NCI-H460 (cell line): Measurements from ENCODE around the gene APIP. TPM values are rescaled to one million over a fixed set of nuclear protein-coding genes. Genes with fewer than 3 reads are reported as not detected.

ENCODE experiments used
- DNase-seq: peaks from one replicate; pipeline ENCODE4 v3.0.0-alpha.2; 2016; ENCODE audit warnings: low read depth; ENCODE audit errors: extremely low read depth
- polyA plus RNA-seq: library from polyadenylated mRNA; depleted of rRNA; stranded (reverse); fragments of >200 nt; gene quantifications from 2 replicates; pipeline ENCODE4 v1.2.3, GENCODE V29; 2014; cell fraction: nucleus; rRNA removed
- total RNA-seq: library from RNA; depleted of rRNA; stranded (reverse); fragments of >200 nt; shearing (Covaris generic); gene quantifications from 2 replicates; pipeline ENCODE4 v1.2.3, GENCODE V29; 2014; rRNA removed

Gene APIP, protein sequence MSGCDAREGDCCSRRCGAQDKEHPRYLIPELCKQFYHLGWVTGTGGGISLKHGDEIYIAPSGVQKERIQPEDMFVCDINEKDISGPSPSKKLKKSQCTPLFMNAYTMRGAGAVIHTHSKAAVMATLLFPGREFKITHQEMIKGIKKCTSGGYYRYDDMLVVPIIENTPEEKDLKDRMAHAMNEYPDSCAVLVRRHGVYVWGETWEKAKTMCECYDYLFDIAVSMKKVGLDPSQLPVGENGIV
- 35.9 and 39.6 TPM in 2 replicates for total RNA-seq
- polyA plus RNA-seq: 31.3 and 44.9 TPM in 2 replicates

DNA sequence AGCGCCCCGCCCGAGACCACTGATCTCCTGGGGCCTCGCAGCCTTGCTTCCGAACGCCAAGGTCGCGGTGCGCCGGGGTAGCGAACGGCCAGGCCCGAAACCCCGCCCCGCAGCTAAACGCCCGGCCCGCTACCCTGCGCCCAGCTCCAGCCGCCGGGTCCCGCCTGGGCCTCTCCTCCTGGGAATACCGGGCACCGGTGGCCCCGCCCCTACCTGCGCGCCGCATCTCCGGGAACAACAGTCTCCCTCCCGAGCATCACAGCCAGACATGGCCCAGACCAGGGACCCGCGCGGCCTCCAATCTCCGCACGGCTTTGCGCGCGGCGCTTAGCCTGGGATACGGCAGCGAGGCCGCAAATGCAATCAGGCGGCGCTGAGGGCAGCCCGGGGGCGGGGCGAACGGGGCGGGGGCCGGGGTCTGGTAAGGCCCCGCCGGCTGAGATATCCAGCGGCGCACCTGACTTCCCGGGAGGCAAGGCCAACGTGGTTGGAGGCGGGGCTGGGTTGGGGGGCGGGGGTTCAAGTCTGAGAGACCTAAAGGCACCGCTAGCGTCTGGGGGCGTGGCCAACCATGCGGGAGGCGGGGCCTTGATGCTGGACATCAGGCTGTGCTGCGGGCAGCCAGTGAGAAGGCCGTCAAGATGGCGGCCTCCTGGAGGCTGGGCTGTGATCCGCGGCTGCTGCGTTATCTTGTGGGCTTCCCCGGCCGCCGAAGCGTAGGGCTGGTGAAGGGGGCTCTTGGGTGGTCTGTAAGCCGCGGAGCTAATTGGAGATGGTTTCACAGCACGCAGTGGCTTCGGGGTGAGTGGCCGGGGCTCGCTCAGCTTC lies at the start of gene APIP, which contains the start of gene PDHX:
Gene APIP (minus strand): TSS at position 365 of the 828 bp plus-strand sequence. CDS start 95 bp downstream, at position 270.
Gene PDHX (plus strand): TSS at position 604 of the 828 bp plus-strand sequence. CDS start 38 bp downstream, at position 642.
- peak; percentile 93 for DNase-seq

DNA sequence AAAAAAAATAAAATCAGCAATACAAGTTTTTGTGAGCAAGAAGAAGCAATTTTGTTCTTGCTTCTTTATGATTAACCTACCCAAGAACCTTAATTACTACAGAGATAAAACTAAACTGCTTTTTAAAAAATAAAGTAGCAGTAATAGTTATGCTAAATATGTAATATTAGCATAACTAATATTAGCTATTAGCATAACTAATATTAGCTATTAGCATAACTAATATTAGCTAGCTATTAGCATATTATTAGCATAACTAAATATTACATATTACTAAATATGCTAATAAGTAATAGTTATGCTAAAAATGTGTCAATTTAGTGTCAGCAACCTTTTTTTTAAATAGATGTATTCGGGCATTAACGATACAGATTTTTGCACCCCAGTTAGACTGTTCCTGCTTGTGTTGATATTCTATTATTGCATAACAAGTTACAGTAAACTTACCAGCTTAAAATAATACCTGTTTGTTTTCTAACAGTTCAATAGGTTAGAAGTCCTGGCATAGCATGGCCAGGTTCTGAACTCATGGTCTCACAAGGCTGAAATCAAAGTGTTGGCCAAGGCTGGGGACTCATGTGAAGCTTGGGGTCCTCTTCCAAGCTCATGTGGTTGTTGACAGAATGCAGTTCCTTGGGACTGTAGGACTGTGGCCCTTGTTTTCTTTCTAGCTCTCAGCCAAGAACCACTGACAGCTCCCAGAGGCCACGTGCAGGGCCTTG lies 48.6 kb upstream of the APIP start:
- no peak for DNase-seq

DNA sequence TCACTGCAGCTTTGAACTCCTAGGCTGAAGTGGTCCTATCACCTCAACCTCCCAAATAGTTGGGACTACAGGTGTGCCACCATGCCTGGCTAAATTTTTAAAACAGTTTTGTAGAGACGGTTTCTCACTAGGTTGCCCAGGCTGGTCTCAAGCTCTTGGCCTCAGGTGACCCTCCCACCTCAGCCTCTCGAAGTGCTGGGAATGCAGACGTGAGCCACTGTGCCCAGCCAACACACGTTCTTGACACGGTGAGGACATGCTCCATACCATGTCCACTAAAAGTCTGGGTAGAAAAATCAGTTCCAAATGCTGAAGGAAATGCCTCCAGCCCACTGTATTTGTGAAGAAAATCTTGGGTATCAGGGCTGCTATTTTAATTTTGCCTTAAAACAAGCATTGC lies 47.2 kb upstream of the APIP start:
- no peak for DNase-seq

DNA sequence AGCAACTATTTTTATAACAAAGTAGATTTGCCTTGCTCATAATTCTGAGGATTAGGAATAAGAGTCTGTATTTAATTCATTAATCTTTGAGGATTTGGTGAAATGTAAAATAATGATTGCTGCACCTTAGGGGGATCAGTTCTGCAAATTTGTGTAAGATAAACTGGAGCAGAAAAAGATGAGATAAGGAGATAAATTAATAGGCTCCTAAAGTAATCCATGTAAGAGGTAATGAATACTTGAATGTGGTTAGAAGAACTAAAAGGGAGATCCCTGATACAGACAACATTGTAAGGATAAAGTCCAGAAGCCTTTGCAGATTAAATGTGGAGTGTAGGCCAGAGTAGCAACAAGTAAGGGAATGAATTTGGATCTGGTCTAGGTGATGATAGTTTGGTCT lies 45.9 kb upstream of the APIP start:
- no peak for DNase-seq

DNA sequence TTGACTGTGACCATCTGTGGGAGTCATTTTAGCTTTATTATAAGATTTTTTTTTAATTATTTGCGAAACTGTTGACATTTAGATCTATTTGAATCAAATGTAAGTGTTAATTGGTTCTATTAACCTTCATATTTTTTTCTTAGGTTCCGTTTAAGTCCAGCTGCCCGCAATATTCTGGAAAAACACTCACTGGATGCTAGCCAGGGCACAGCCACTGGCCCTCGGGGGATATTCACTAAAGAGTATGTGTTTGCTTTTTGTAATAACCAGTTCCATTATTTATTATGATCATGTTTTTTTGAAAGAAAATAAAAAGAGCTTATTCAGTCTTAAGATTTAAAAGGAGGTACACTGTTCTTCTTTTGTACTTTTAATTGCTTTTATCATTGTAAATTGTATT lies 44.1 kb upstream of the APIP start:
- no peak for DNase-seq

DNA sequence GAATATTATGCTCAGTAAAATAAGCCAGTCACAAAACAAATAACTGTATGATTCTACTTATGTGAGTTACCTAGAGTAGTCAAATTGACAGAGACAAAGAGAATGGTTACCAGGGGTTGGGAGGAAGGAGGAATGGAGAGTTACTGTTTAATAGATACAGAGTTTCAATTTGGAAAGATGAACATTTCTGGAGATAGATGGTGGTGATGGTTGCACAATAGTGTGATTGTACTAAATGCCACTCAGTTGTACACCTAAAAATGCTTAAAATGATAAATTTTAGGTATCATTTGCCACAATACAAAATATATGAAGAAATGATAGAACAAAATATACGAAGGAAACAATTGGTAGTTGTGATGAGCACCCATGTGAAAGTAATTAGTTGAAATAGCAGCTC lies 43.6 kb upstream of the APIP start:
- DNase-seq: no peak

DNA sequence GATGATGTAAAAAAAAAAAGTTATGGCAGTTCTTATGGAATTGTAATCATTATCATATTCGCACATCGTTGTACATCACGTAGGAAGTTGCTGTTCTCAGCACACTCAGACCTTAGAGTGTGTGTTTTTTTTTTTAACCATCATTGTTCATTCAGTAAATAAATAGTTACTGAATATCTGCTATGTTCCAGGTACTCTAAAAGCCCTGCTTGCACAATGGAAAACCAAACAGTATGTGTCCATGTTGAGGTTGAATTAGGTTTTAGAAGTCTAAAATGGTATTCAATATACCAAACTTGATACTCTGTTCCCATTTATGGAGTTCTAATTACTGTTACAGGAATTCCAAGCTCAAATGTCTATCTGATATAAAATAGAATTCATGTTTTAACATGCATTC lies 41.4 kb upstream of the APIP start:
- DNase-seq: no peak

DNA sequence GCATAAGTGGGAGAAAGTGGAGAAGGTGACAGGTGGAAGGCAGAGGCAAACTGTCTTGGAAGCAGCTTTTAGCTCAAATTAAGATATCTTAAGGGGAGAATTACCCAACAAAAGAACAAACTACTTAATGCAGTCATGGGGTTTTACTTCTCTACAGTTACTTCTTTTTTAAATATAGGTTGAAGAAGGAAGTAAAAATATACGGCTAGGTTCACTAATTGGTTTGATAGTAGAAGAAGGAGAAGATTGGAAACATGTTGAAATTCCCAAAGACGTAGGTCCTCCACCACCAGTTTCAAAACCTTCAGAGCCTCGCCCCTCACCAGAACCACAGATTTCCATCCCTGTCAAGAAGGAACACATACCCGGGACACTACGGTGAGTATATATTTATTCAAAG lies 41.0 kb upstream of the APIP start:
- no peak for DNase-seq

DNA sequence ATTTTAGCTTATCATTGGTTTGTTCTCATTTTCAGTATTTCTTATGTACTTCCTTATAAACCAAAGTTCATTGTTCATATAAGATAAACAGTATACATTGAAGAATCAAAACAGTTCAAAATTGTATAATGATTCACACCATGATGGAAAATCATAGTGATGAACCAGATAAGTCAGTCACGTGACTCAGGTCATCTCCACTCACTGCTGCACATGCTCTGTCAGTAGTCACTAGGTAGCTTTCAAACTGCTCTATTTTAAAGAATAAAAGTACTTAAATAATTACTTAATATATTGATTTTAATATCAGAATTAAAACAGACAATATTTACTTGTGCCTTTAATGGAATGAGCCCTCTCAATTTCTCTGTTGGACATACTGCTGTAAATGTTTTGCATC lies 37.8 kb upstream of the APIP start:
- DNase-seq: no peak

DNA sequence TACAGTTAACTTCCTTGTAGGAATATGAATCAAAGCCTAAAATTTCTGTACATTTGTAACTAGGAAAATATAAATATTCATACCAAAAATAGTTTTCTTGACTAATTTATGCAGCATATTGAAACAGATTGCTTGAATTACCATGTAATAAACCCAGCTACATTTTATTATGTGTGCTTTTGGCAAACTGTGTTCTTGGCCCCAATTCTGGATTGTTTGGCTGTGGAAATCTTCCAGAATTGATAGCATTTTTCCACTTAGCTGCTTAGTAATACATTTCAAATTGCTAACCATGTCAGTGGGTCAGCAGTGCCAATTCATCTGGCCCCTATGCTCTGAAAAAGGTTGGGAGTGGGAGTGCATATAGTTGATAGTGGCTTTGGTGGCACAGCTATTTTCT lies 32.5 kb upstream of the APIP start:
- DNase-seq: no peak

DNA sequence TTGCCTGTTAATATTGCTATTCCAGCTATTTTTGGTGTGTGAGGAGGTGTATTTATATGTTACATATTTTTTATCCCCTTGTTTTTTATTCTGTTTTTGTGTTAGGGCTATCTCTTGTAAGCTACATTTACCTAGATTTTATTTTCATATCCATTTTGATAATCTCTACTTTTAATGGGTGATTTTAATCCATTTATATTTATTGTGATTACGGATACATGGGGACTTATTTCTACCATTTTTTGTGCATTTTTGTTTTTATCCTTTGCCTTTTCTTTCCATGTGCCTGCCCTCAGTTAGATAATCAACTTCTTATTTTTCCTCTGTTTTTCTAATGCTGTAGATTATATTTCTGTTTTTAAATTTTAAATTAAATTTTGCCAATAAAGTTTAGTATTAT lies 28.5 kb upstream of the APIP start:
- DNase-seq: no peak

DNA sequence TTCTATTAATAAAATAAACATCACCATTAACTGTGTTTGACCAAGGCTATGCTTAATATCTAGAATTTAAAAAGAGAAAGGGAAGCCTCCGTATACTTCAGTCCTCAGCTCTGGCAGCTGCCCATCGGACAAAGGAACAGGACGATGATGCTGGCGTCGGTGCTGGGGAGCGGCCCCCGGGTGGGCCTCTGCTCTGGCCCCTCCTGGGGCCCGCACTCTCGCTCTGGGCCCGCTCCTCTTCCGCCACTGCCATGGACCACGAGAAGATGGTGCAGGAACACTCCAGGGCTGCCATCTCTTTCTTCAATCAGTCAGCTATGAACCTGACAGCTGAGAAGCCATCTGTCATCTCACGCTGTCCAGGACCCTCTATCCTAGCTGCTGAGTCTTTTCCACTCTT lies 25.5 kb upstream of the APIP start:
- no peak for DNase-seq

DNA sequence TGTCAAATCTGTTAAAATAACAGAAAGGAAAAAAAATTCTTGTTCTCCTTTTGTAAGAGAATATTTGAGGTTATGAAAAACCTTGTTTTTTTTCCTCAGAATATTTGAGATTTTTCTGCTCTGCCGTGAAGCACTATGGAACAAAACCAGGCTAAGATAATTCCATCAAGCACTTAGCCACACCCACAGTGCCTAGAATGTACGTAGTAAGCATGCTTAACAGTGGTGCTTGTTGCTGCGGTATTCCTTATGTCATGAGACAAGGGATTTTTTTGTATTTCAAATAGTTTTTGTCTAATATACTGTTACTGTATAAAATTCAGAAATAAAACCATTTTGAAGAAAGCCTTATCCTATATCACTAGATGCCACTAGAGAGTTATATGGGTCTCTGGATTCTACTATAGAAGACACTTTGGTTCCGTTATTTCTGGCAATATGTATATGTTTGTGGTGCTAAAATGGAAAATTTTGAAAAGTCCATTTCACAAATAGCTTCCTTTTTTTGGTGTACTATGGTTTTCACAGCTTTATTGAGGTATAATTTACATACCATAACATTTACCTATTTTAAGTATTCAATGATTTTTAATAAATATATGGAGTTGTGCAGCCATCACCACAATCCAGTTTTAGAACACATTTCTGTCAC lies 24.0 kb upstream of the APIP start:
- no peak for DNase-seq

DNA sequence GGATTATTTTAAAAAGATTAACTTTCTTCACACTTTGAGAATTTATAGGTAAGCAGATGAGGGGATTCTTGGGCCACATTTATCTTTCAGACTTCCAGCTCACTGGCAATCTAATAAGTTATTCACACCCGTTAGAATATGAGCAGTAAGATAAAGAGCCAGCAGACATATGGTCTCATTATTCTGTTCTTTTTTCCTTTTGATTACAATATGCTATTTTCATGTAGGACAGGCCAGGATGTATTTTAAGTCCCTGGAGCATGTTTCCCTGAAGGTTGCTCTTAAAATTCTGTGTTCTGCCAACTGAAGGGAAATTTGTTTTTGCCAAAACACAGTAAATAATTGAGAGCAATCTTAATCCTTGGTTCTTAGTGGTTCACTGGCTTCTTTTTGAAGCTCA lies 22.4 kb upstream of the APIP start:
- no peak for DNase-seq

DNA sequence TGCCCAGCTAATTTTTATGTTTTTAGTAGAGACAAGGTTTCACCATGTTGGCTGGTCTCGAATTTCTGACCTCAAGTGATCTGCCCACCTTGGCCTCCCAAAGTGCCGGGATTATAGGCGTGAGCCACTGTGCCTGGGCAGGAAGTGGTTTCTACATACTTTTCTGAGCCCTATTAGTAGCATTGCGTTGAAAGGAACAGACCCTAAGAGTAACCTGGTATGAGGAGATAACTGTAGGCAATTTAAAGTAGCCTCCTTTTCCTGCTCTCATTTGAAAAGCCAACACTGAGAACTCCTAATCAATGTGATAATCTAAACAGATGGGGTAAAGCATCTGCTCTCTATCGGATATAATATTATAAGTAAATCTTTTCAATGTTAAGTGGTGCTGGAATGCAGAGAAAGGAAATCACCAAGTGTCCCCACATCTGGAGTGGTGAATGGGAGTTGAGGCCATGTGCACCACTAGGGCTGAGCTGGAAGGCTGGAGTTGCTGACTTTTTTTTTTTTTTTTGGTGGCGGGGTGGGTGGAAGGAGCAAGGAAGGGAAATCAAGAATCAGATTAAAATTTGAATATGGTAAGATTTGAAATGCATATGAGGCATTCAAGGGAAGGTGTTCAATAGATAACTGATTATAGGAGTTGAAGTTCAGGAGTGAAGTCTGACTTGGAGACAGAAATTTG lies 20.9 kb upstream of the APIP start:
- DNase-seq: no peak

DNA sequence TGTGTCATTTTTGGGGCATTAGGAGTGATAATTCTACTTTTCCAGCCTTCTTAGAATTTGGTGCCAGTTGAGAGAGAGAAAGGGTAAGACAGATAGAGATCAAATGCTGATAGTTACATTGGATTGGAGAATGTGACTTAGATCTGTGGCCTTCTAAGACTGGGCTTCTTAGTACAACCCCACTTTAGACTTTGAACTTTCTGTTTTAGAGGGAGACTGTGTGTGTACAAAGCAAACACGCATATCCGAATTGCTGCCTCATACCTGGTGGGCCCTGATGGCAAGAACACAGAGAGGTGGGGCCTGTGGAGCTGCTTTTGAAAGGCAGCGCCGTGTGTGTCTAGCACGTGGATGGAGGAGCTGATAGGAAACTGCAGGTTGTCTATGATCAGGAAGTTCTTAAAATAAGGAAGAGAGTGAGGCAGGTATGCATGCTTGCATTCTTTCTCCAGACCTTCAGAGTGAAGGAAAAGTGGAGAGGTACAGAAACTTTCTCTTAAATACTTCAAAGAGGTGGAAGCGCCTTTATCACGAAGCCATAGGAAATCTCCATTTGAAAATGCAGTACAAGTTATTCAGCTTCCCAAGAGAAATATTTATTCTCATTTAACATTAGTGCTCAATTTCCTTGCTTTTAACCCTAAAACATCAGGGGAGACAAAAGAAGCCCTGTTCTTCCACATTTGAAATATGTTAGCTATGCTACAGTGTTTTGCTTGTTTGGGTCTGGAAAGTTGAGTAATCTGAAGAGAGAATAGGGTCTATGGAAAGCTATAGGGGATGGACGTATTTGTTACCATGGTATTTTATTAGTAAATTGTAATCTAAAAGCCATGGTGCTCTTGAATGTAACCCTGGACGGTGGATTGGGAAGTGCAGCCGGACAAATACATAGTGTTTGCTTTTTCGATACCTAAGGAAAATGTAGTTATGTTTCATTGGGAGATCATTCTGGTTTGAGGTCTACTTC lies 13.9 kb upstream of the APIP start:
- DNase-seq: no peak

DNA sequence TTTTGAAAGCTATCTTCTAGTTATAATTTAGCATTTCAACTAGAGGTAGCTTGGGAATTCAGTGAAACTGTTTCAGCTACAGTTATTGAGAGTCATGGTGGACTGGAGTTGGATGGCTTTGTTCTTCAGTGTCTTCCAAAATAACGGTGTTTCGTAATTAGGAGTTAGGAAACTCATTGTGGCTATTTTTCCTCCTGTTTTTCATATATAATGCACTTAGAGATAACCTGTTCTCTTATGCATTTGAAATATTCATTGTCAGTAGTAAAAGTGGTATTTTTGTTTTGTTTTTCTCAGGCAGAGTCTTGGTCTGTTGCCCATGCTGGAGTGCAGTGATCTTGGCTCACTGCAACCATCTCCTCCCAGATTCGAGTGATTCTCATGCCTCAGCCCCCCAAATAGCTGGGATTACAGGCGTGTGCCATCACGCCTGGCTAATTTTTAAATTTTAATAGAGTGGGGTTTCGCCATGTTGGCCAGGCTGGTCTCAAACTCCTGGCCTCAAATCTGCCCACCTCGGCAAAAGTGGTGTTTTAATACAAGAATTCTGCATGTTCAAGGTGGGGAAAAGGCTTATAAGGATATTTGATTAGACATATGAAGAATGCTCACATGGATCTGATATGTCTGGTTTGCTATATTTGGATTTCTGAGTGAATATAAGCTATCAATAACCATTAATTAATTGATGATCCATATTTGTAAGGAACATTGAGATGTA lies 12.9 kb upstream of the APIP start:
- DNase-seq: no peak

DNA sequence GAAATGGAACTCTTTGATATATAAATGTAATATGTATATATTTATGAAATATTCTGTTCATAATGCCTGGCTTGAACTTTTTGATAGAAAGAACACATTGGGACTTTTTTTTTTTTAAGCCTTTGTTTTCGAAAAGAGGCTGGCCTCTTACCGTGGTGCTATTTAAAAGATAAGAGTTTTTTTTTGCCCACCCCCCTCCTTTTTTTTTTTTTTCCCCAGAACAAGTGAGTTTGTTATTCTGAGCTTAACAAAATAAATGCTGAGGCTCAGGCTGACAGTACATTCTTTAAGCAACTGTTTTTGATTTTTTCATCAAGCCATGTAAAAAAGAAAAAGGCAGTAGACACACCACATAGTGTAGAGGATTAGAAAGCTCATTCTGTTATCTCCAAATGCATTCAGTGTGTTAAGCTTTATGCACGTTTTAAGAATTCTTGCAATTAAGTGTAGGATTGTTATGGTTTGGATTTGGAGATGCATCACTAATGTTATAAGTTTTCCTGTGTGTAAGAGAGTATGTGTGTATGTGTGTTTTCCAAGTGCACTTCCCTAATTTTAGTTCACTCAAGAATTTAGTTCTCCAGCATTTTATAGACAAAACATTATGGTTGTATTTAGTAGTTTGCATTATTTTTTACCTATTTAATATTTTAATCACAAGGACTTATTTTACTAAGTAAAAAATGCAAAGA lies 12.2 kb upstream of the APIP start:
- no peak for DNase-seq
